Measurements from ENCODE around the gene FGD2. TPM values are rescaled to one million over a fixed set of nuclear protein-coding genes. Genes with fewer than 3 reads are reported as not detected.

The FGD2 gene
- total RNA-seq, 4 donors from 2014 or later = 14.9 to 25.8 (median 23.1) TPM

- peak; percentile 92 to 94 for DNase-seq
- Histone ChIP-seq H3K9me3 (no peaks in the 10 kb centered on the region), H3K27me3 (no peaks in the 10 kb centered on the region), H3K36me3 (no peaks in the 10 kb centered on the region), H3K27ac (no peak overlapping the region), H3K4me3 (replicated peaks in 1 of 3) (no peak overlapping the region), H3K4me1 (peaks cover 0 to 21% of the 10 kb centered on the region in 2 donors)
- 33 to 63% methylated on average over 3 to 15 of the region's 25 CpGs for WGBS, 2 donors
- intact Hi-C loops (cut with DNase I) = loop anchor here (2.0 kb wide), 1 partner anchor 121 kb away; no protein-coding TSS in a partner anchor
- no peak for TF ChIP-seq POLR2A (IDR thresholded peaks at IDR 0.05)
- TF ChIP-seq CTCF (IDR thresholded peaks at IDR 0.05) = peak; percentile 74 to 96 (median 93)
These were observed 45.9 kb downstream of the FGD2 start for GRCh38 chr6:37051138-37052026.

GRCh38 chr6:37052027-37052628, 46.7 kb downstream of the FGD2 start:
- H3K9me3 ChIP-seq = no peaks in the 10 kb centered on the region
- TF ChIP-seq POLR2A (IDR thresholded peaks at IDR 0.05) (no peak), CTCF (IDR thresholded peaks at IDR 0.05) (no peak)
- no peak for DNase-seq
- peaks cover 0 to 21% of the 10 kb centered on the region in 2 donors for H3K4me1 ChIP-seq
- no peak overlapping the region for H3K27ac ChIP-seq
- H3K36me3 ChIP-seq = no peaks in the 10 kb centered on the region
- no peaks in the 10 kb centered on the region for H3K27me3 ChIP-seq
- 69 to 83% methylated on average over 6 to 9 of the region's 9 CpGs for WGBS, 2 donors
- intact Hi-C loops (cut with DNase I) = no loop called here
- no peak overlapping the region for H3K4me3 ChIP-seq (replicated peaks in 1 of 3)

- H3K4me1 ChIP-seq = peaks cover 1 to 20% of the 10 kb centered on the region in 2 donors
- H3K27me3 ChIP-seq = no peaks in the 10 kb centered on the region
- intact Hi-C loops (cut with DNase I) = no loop called here
- no peak overlapping the region for H3K4me3 ChIP-seq (replicated peaks in 1 of 3)
- no peak overlapping the region for H3K27ac ChIP-seq
- no peaks in the 10 kb centered on the region for H3K36me3 ChIP-seq
- no peak for TF ChIP-seq POLR2A (IDR thresholded peaks at IDR 0.05)
- TF ChIP-seq CTCF (IDR thresholded peaks at IDR 0.05) = no peak
- DNase-seq = no peak
- no peaks in the 10 kb centered on the region for H3K9me3 ChIP-seq
- 79 to 87% methylated on average over 7 of the region's 7 CpGs for WGBS, 2 donors
These were observed 48.2 kb downstream of the FGD2 start for GRCh38 chr6:37053683-37054082.

- H3K4me3 ChIP-seq (replicated peaks in 1 of 3) = no peak overlapping the region
- WGBS, 2 donors = 80 to 85% methylated on average over 11 of the region's 11 CpGs
- no peaks in the 10 kb centered on the region for H3K36me3 ChIP-seq
- H3K27me3 ChIP-seq = no peaks in the 10 kb centered on the region
- no peaks in the 10 kb centered on the region for H3K9me3 ChIP-seq
- intact Hi-C loops (cut with DNase I) = no loop called here
- H3K4me1 ChIP-seq = peaks cover 4 to 19% of the 10 kb centered on the region in 2 donors
- H3K27ac ChIP-seq = no peak overlapping the region
- DNase-seq = no peak
- TF ChIP-seq POLR2A (IDR thresholded peaks at IDR 0.05) (no peak), CTCF (IDR thresholded peaks at IDR 0.05) (no peak)
These were observed 48.7 kb downstream of the FGD2 start for GRCh38 chr6:37054171-37054570.

- H3K36me3 ChIP-seq = no peaks in the 10 kb centered on the region
- intact Hi-C loops (cut with DNase I) = no loop called here
- WGBS, 2 donors = 92 to 94% methylated on average over 9 of the region's 9 CpGs
- no peak overlapping the region for H3K27ac ChIP-seq
- DNase-seq = no peak
- no peak overlapping the region for H3K4me3 ChIP-seq (replicated peaks in 1 of 3)
- no peaks in the 10 kb centered on the region for H3K9me3 ChIP-seq
- no peaks in the 10 kb centered on the region for H3K27me3 ChIP-seq
- peaks cover 6 to 22% of the 10 kb centered on the region in 2 donors for H3K4me1 ChIP-seq
- TF ChIP-seq POLR2A (IDR thresholded peaks at IDR 0.05) (no peak), CTCF (IDR thresholded peaks at IDR 0.05) (no peak)
These were observed 49.1 kb downstream of the FGD2 start for GRCh38 chr6:37054580-37054979.
